Measurements from ENCODE around the gene LIN7A.

The LIN7A gene

DNA sequence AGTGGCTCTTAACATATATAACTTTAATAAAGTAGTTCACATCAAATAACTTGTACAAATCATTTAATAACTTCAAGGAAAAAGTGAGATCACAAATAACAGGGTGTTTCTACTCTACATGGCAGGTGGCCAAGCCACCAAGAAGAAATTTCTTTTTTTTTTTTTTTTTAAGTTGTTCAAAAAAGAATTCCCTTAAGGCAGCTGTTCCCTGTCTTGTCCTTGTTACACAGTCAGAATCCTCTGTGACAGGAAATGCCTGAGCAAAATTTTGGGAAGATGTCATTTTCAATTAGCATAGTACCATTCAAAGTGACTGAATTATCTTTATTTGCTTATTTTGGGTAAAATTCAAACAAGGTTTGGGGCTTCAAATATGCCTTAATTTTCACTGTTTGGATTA, 79.4 kb downstream of the LIN7A start:
- DNase-seq, result no peak

DNA sequence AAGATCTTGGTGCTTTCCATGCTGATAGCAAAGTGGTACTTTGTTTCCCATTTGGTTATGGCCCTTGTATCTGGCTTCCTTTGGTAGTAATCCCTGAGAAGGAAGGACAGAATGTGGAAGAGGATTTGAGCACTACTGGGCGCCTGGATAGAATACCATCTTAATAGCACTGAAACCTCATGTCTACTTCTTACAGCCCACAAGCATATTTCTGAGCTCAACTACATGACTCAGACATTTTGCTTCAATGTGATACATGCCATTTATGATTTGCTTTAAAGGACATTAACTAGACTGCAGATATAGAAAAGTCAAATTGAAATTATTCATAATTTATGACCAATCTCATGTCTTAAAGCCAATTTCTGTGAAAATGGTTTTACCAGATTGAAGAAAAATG, 80.4 kb downstream of the LIN7A start:
- no peak for DNase-seq

DNA sequence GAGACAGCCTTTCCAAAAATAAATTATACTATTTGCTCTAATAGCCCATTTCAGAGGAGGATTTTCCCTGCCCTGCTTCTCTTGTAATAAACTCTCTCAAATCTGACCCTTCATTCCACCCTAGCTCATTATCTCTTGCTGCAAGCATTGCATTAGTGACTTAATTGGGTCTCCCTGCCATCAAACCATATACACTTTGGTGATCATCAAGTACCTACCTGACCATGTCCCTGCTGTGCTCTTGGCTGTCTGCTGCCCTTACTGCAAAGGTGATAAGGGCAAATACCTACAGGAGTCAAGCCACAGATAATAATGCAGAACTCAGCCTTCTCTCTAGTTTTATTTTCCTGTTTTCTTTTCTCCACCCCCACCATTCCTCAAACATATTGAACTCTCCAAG, 88.4 kb downstream of the LIN7A start:
- DNase-seq, result peak in 1 of 14 donors; percentile 17

DNA sequence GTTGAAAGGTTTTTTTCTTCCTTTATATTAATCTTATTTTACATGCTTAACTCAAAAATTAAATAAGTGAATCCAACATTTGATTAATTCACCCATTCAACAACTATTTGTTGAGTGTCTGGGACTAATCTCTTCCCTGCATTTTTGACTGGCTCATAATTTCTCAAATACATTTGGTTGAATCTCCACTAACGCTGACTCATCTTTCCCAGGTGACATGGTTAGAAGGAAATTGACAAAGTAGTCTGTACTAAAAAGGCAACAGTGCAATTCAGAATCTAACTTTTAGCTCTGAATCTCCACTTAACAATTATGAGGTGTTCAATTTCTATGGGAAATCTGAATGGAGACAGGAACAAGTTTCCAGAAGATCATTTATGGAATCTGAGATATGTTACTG, 88.9 kb downstream of the LIN7A start:
- no peak for DNase-seq

DNA sequence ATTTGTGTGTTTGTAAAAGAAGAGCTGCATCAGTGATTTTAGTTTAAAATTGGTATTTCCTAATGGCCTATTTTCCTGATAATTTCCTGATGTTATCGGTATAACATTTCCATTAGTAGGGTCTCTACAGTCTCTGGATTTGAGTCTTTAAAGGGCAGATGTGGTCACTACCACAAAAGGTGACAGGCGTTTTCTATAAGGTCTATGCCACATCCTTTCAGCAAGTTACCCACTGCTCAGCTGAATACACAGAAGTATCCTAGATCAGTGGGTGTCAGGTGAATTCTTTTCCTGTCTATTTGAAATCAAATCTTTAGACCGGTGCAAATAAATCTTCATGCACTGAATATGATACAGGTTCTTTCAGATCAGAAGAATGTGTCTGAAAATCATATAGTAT, 90.2 kb downstream of the LIN7A start:
- DNase-seq, result no peak

DNA sequence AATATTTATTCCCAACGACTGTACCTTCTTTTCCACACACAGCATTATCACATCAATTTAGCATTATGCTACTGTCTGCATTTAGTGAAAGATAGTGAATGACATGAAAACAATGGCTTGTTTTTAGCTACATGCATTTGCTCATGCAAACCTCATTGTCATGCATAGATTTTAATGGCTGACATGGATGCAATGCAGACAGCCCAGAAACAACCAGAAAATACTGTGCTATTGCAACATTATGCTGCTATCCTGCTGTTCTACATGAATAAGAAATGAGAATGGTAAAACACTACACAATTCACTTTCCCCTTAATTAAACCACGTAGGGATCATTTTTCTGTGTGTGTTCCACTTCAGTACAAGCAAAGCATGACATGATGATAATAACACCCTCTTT, 90.8 kb downstream of the LIN7A start:
- peak in 1 of 14 donors; percentile 11 for DNase-seq

DNA sequence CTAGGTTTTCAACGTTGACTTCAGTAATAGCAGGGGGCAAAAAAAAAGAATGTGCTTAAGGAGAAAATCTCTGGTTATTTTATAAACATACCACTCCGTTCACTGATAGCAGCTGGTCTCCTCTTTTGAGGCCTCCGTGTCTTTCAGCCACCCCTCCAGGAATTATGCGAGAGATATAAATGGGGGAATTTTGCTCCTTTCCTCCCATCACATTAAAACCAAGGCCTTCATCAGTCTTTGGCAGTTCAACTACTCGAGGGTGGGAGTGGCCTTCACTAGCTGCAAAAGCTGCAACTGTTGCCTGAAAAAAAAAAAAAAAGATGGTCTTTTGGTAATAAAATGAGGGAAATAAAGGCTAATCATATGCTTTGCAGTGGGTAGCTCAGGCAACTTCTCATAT, 92.1 kb downstream of the LIN7A start:
- no peak for DNase-seq

DNA sequence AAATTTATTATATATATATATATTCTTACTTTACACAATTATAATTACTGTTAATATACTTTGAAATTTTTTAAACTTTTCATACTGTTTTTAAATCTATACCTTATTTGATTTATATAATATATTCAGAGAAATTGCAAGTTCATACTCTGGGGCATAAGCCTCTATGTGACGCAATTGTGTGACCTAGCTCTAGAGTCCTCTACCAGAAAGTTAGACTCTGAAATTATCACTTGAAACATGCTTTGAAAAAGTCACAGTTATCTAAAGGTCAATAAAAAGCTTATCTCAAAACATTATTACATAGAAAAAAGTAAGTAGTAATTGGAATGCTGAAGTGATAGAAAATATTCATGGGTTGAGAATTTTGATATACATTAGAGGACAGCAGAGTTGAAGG, 93.8 kb downstream of the LIN7A start:
- DNase-seq, result no peak

DNA sequence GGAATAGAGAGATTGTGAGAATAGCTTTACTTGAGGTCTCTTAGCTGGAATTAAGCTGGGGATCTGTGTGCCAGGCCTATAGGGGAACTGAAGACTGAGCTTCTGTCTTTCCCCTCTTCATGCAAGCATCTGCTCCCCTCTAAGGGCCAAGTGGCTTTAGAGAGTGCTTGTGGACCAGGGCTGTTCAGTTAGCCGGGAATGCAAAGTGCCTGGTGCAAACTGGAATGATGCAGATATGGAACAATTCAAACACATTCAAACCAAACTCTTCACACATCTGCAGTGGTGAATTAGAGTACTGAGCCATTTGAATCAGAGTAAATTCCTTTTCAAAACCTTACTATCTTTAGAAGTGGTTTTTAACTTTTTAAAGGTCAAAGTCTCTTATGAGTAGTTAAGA, 99.0 kb downstream of the LIN7A start:
- peak in 1 of 14 donors; percentile 59 for DNase-seq

DNA sequence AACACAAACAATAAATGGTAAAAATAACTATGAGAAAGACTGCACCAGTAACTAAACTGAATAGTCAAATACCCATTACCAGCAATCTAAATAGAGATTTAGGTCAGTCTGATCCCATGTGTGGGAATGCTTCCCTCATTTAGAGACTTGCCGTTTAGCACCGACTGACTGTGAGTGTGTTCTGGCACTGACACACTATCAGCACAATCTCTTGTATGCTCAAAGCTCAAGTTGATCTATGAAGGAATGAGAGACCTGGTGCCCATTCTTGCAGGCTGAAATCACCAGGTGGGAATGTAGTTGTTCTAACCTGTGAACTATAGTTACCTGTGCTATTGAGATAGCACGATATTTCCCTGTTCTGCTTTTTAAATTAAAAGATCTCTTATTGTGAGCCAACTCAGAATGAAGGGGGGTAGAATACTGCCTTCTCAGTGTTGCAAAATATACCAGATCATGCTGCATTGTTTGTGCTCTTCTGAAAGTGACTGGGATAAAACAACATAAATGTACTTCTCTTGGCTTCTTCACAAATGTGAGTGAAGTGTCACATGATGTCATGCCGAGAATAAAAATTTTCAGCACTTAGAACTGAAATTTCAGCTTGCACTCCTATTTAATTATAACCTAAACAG, 99.6 kb downstream of the LIN7A start:
- peak in 1 of 14 donors; percentile 69 for DNase-seq

DNA sequence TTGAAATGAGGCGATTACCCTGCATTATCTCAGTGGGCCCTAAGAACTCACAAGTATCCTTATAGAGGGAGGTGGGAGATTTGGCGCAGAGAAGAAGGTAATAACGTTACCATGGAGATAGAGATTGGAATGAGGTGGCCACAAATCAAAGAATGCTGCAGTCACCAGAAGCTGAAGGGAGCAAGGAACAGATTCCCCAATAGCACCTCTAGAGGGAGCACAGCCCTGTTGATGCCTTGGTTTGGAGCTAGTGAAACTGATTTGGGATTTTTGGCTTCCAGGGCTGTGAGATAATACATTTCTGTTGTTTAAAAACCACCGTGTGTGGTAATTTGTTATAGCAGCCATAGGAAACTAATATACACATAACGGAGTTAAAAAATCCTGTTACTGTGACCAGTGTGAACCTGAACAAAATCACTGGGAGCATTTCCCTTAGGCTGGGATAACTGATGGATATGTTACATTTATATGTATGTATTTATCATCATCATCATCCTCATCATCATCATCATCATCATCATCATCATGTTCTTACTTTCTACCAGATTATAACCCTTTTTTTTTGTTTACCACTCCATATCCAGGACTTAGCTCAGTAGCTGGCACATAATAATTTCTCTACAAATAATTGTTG, 100.3 kb downstream of the LIN7A start:
- peak in 1 of 14 donors; percentile 63 for DNase-seq

DNA sequence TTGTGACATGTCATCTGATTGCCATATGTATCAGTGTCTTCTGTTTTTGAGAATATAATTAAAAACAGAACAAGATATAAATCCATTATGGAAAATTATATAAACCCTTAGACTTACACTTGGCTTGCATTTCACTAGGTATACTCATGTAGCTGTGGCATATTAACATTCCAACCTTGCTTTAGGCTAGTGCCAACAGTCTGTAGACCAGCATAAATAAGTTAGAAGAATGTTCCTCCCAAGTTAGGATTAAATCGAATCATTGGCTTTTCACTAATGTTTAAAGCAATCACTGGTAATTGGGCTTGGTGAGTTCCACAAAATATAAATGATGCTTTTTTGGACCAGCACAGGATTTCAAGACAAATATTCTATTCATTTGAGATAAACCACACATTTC, 103.0 kb downstream of the LIN7A start:
- DNase-seq, result no peak

DNA sequence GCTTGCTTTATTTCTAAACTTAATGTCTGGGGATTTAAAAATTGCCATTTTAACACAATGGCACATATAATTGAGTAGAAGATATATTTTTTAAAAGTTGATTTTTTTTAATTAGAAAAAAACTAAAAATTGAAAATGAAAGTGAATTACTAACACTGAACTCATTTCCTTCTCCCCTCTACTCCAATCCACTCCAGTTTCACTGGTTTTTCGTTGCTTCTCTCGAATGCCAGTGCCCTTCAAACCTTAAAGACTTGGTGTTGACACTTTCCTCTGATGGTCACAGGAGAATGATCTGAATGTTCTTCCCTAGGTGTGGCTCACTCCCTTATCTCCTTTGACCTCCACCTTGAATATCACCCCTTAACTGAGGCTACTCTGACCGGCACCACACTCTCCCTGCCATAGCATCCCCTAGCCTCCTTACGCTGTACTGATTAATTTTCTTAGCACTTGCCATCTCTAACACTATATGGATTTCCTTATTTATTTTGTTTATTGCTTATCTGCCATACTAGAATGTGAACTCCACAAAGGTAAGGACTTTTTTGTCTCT, 107.1 kb downstream of the LIN7A start:
- DNase-seq, result no peak

DNA sequence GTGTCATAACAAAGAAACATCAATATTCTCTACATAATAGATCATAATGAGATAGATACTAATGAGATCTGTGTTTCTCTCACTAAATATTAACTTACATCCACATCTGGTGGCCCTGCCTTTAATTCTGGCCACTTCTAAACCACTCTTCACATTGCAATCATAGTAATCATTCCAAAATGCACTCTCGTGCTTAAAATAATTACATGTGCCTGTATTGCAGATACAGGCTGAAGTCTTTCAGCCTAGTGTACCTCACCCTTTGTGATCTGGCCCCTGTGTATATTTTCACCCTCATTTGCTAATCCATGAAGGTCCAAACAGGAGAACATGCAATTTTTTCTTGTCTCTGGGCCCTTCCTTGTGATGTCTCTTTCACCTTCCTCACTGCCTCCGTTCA, 108.0 kb downstream of the LIN7A start:
- no peak for DNase-seq

DNA sequence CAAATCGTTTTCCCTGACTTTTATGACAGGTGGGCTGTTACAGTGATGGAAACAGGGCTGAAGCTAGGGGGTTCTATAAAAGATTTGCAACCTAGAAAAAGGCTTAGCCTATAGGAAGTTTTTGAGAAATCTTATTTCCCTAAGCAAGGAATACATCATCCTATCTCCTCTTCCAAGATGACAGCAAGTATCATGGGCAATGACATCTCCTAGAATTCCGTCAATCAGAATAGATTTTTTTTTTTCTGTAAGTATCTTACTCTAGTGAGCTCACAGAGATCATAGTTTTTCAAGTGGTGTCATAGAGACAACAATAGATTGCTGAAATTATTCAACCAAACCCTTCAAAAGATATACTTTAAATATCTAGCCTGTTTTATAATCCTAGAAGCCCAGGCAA, 112.2 kb downstream of the LIN7A start:
- DNase-seq, result no peak

DNA sequence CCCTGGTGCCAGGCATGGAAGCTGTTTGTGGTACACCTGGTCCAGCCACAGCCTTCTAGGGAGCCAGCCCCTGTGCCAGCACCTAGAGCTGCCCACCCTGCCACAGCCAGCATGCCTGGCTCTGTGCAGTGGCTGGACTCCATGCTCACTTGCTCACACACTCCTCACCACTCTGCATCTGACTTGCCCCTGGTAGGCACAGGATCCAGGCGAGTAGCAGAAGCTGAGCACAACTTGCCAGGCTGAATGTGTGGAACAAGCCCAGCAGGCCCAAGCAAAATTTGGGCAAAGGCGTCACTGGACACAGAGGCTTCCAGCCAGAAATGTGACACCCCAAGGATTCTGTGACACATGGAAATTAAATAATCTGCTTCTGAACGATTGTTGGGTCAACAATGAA, 114.3 kb downstream of the LIN7A start:
- DNase-seq, result peak in 1 of 14 donors; percentile 22

DNA sequence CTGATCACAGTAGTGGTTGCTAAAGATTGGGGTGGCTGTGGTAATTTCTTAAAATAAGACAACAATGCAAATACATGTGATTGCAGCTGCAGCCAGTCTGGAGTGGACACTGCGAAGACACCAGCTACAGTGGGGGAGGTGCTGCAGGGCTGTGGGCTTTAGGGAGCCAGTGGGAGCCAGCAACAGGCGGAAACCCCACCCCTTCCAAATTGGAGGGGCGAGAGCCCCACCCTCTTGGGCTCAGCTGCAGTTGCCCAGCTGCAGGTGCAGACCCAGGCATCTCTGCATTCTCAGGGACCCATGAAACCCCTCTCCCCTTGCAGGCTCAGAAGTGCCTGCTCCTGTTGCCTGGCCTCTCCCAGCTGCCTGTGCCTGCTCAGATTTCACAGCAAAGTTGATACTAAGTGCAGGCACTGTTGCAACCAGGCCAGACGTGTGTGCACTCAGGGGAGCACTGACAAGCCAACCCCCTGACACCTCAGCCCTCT, 116.2 kb downstream of the LIN7A start:
- DNase-seq, result no peak

DNA sequence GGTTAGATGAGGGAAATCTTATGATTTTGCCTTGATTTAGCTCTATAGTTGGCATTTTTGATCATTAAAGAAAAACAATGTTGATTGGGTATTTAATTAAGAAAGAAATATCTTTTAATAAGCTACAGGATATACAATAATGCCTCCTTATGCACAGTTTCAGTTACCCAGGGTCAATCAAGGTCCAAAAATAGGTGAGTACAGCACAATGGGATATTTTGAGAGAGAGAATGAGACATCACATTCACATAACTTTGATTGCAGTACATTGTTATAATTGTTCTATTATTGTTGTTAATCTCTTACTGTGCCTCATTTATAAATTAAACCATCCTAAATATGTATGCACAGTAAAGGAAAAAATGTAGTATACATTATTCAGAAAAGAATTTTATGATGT, 118.9 kb downstream of the LIN7A start:
- DNase-seq, result no peak

DNA sequence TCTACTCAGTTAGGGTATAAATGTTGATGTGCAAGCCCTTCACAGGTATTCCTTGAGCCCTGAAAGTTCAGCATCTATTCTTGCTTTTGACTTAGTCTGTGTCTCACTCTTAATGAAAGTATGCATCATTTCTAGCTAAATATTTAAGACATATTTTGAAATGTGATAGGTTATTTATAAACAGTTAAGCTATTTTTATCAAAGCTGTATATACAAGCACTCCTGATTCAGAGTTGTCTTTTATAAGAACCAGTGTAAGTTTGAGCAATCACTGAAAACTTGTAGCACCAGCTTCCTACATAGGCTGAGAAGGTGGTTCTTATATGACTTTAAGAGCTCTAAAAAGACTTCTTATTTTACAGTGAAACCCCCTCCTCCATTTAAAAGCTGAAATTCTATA, 122.4 kb downstream of the LIN7A start:
- DNase-seq, result no peak

DNA sequence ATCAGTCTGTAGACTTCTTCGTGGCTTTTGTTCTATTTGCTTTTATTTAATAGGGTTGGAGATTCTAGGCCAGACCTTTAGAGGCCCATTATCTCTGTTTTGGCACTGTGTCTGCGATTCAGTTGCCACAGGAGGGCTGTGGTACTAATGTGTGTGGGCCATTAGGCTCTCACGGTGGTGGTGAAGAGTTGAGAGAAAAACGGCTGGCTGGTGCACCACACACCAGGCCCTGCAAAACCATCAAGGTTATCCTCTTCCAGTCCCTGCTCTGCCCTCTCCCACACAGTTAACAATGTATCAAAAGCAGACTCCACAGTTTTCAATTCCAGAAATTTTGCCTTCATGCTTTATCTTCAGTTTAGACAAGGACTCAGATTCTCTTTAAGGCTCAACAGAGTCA, 123.3 kb downstream of the LIN7A start:
- no peak for DNase-seq

DNA sequence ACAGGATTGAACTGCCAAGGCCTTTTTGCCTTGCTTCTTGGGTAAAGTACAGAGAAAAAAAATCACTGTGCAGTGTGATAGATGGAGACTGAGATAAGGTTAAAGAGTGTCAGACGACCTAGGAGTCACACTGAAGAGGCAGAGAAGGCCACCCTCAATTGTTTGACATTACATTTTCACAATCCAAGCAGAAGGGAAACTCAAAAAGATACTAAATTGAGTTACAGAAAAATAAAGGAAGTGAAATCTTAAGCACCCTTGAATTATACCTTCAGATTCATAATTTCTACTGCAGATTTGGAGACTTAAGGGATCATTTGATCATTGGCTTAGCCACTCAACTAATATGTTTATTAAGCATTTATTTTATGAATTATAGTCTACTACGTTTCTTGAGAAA, 123.9 kb downstream of the LIN7A start:
- no peak for DNase-seq

DNA sequence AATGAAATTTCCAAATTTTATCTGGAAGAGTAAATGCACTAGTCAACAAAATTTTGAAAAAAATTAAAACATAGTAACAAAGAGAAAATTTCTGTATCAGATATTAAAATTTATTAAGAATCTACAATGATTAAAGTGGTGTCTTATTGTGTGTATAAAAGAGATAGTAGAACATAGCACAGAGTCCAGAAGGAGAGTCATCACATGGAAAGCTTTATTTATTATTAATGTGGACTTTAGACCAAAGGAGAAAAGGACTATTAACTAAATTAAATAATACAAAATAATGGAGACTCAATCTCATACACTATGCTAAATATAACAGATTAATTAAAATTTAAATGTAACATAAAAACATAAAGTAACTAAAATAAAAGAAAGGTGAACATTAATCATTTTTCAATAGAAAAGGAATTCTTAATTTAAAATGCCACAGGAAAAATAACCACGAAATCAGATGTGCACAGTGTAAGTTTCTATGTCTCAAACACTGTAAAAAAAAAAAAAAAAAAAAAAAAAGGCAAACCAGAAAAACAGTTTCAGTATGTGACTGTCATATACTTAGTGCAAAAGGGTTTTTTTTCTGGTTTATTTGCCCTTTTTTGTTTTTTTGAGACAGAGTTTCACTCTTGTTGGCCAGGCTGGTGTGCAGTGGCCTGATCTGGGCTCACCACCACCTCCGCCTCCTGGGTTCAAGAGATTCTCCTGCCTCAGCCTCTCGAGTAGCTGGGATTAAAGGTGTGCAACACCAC, 125.6 kb downstream of the LIN7A start:
- no peak for DNase-seq

DNA sequence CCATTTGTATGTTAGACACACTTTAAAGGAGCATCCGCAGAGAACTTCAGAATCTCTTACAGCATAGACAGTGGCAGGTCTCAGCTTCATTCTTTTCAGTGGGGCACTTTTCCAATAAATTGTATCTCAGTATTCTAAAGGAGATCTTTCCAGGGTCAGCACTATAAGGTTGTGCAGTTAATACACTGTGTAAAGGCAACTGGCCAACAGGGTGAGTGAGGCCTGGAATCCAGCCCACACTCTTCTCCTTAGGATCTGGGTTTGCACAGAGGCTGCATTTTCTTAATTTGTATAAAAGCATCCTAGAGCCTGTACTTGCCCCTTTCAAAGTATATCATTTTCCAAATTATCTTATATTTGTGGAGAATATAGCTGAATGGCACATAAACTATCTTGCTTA, 126.9 kb downstream of the LIN7A start:
- DNase-seq, result no peak
